Activated CD8-positive, alpha-beta memory T cell treated with anti-CD3 and anti-CD28 coated beads, Interleukin-2, amount 50 U/mL, for 4 hours (primary cell): ENCODE measurements around the gene PTRH2.
"Not testable (repeated sequence)": the region's sequence is repeated elsewhere in the genome, so short reads cannot be mapped to it uniquely, and the experiment has no call there.

Experiments used
- DNase-seq: peaks from one replicate; pipeline ENCODE4 v3.0.0-alpha.2; 2020

PTRH2 gene

DNA sequence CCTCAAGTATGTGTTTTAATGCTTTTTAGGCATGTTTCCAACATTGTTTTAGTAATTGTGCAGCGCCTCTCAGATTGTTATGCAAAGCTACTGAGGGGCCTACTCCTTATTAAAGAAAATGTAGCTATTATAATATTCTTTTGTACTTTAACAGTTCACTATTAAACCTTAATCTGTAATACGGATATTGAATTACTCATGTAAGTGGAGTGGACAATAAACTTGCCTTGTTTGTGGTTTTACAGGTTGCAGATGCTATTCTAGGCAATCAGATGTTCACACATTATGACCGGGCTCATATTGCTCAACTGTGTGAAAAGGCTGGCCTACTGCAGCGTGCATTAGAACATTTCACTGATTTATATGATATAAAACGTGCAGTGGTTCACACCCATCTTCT is 41.0 kb downstream of the PTRH2 start:
- DNase-seq, result no peak

DNA sequence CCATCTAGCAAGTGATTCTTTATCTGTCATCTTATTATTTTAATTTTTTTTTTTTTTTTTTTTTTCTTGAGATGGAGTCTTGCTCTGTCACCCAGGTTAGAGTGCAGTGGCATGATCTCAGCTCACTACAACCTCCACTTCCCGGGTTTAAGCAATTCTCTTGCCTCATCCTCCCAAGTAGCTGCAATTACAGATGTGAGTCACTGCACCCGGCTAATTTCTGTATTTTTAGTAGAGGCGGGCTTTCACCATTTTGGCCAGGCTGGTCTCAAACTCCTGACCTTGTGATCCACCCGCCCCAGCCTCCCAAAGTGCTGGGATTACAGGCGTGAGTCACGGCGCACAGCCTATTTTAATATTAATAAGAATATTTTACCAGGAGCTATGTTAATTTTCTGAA is 50.6 kb downstream of the PTRH2 start:
- not testable (repeated sequence) for DNase-seq

DNA sequence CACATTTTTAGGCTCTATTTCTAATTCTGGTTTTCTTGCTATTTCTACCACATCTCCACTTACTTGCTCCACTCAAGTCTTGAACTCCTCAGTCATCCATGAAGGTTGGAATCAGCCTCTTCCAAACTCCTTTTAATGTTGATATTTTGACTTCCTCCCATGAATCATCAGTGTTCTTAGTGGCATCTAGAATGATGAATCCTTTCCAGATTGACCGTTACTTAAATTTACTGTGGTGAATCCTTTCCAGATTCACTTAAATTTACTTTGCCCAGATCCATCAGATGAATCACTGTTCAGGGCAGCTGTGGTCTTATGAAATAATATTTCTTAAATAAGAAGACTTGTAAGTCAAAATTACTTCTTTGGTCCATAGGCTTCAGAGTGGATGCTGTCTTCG is 55.1 kb downstream of the PTRH2 start:
- no peak for DNase-seq

DNA sequence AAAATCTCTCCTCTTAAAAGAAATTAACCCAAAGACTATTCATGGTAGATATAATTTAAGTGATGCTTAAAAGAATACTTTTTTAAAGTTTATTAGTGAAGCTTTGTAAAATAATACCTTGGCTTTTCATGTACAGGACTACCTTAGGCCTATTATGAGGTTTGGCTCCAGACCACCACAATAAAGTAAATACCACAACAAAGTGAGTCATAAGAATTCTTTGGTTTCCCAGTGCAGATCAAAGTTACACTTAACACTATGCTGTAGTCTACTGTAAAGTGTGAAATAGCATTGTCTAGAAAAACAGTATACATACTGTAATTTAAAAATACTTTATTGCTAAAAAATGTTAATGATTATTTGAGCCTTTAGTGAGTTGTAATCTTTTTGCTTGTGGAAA is 55.9 kb downstream of the PTRH2 start:
- DNase-seq, result no peak

DNA sequence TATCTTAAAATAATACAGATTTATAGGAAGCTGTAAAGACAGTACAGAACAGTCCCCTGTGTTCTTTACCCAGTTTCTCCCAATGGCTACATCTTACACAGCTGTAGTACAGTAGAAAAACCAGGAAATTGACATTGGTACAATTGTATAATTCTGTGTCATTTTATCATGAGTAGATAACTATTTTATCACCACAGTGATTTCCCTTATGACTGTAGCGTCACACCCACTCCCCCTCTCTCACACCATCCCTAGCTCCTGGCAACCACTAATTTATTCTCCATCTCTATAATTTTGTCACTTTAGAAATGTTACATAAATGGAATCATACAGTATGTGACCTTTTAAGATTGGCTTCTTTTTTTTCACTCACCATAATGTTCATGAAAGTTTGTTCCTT is 56.6 kb downstream of the PTRH2 start:
- DNase-seq, result no peak

DNA sequence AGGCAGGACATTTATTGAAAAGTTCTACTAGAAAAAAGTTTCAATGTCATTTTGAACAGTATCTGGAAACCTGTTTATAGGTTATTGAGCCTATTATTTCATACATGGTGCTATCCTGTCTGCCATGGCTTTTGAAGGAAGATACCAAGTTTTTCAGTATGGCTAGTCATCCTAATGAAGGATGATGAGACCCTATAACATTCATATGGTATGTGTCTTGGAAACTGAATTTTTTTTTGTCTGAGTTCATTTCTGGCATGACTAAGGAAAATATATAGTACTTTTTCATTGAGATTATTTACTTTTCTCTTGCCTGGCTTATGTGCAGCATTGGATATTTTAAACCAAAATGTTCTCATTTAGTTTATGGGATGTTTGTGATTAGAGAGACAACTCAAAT is 57.3 kb downstream of the PTRH2 start:
- no peak for DNase-seq
